ENCODE measurements around the gene HCN1.

HCN1 gene

DNA sequence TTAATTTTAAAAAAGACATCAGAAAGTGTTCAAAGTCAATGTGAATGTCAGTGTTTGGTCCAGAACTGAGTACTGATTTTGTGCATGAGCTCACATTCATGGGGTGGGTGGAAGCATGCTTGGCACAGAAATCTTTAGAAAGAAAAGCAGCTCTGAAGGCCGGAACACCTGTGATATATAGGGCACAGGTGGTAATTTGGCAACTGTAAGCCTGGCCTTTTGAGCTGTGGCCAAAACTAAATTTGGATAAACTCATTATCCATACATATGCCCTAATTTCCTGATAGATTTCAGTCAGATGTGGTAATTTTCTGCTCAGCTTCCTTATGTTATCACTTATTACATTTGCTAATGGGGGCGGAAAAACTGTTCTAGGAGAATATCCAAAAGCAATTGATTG is 211.4 kb downstream of the HCN1 start:
- TF ChIP-seq, protein P1, sequence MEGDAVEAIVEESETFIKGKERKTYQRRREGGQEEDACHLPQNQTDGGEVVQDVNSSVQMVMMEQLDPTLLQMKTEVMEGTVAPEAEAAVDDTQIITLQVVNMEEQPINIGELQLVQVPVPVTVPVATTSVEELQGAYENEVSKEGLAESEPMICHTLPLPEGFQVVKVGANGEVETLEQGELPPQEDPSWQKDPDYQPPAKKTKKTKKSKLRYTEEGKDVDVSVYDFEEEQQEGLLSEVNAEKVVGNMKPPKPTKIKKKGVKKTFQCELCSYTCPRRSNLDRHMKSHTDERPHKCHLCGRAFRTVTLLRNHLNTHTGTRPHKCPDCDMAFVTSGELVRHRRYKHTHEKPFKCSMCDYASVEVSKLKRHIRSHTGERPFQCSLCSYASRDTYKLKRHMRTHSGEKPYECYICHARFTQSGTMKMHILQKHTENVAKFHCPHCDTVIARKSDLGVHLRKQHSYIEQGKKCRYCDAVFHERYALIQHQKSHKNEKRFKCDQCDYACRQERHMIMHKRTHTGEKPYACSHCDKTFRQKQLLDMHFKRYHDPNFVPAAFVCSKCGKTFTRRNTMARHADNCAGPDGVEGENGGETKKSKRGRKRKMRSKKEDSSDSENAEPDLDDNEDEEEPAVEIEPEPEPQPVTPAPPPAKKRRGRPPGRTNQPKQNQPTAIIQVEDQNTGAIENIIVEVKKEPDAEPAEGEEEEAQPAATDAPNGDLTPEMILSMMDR (IDR thresholded peaks at IDR 0.05), result no peak

DNA sequence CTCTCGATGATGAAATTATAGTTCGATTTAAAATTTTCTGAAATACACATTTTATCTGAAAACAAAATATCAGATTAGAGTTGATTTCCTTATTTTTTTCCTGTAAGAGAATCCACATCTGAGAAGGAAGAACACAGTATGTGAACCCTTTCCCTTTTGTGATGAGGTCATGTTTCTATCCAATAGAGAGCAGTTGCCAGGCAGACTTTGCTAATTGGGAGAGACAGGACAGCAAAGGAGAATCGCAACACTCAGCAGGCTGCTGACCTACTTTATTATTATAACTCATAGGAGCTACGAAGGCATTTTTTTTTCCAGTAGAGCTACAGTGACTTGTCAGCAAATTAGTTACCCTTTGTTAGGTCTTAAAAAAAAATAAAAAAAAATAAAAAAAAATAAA is 242.1 kb downstream of the HCN1 start:
- TF ChIP-seq, protein P1 (IDR thresholded peaks at IDR 0.05), result no peak

GRCh38 chr5:45440466-45440865 is 255.7 kb downstream of the HCN1 start:
- TF ChIP-seq, protein P1 (IDR thresholded peaks at IDR 0.05), result no peak

DNA sequence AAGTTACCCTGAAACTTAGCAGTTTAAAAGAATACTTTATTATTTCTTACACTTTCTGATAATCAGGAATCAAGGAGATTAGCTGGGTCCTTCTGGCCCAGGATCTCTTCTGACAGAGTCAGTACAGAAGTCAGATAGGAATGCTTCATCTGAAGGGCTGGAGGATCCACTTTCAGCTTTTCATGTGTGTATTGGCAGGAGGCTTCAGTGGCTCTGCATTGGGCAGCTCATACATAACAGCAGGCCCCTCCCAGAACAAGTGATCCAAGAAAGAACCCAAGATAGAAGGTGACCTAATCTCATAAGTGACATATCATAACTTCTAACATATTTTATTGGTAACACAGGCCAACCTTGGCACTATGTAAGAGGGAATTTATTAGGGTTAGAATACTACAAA is 258.4 kb downstream of the HCN1 start:
- TF ChIP-seq, protein P1 (IDR thresholded peaks at IDR 0.05), result no peak

GRCh38 chr5:45417285-45417998 is 278.7 kb downstream of the HCN1 start:
- TF ChIP-seq, protein P1 (IDR thresholded peaks at IDR 0.05), result no peak

GRCh38 chr5:45414620-45415573 is 281.3 kb downstream of the HCN1 start:
- TF ChIP-seq, protein P1 (IDR thresholded peaks at IDR 0.05), result no peak

- TF ChIP-seq, protein P1 (IDR thresholded peaks at IDR 0.05), result no peak
Measured at GRCh38 chr5:45411971-45412612, 284.1 kb downstream of the HCN1 start.

Measured in LNCAP (cell line).